ENCODE measurements around the gene CITED4. TPM values are rescaled to one million over a fixed set of nuclear protein-coding genes. Genes with fewer than 3 reads are reported as not detected.

The CITED4 gene
- total RNA-seq, 1 experiment from 2014 or later, result 1.3 TPM

- H3K4me3 ChIP-seq (ENCODE audit: low read depth, low read length, poor library complexity, severe bottlenecking), result no peak overlapping the region
- H3K9me3 ChIP-seq (ENCODE audit: low read depth, low read length, poor library complexity, severe bottlenecking), result peaks cover 15% of the 10 kb centered on the region
- no peak overlapping the region for H3K27ac ChIP-seq (ENCODE audit: low read depth, low read length, poor library complexity, severe bottlenecking)
- H3K4me1 ChIP-seq (ENCODE audit: insufficient read depth, low read length, poor library complexity, severe bottlenecking), result no peaks in the 10 kb centered on the region
- ChIA-PET POLR2A (ENCODE audit: low non-redundant PET) (no interaction called here), CTCF (no interaction called here)
- TF ChIP-seq CTCF (conservative IDR thresholded peaks at IDR 0.05; ENCODE audit: low read depth, low read length) (no peak), EZH2 (IDR thresholded peaks at IDR 0.05; ENCODE audit: borderline replicate concordance, low read depth, low read length, poor library complexity, severe bottlenecking) (no peak)
- H3K27me3 ChIP-seq (replicated peaks; ENCODE audit: insufficient read depth, low read depth, low read length, poor library complexity), result no peaks in the 10 kb centered on the region
- BruUV-seq (replicated peaks), result no TSS peak
- intact Hi-C loops (cut with micrococcal nuclease; ENCODE audit: unreplicated experiment), result no loop called here
- no peak for DNase-seq (ENCODE audit: low spot score)
- no peaks in the 10 kb centered on the region for H3K36me3 ChIP-seq (ENCODE audit: insufficient read depth, low read length, poor library complexity, severe bottlenecking)
These were observed 31.8 kb upstream of the CITED4 start for GRCh38 chr1:40893946-40894345.

GRCh38 chr1:40892354-40892753 lies 30.2 kb upstream of the CITED4 start:
- TF ChIP-seq EZH2 (IDR thresholded peaks at IDR 0.05; ENCODE audit: borderline replicate concordance, low read depth, low read length, poor library complexity, severe bottlenecking) (no peak), CTCF (conservative IDR thresholded peaks at IDR 0.05; ENCODE audit: low read depth, low read length) (no peak)
- POLR2A ChIA-PET (ENCODE audit: low non-redundant PET), result no interaction called here
- no peak for DNase-seq (ENCODE audit: low spot score)
- intact Hi-C loops (cut with micrococcal nuclease; ENCODE audit: unreplicated experiment), result no loop called here
- Histone ChIP-seq H3K4me1 (ENCODE audit: insufficient read depth, low read length, poor library complexity, severe bottlenecking) (no peaks in the 10 kb centered on the region), H3K27ac (ENCODE audit: low read depth, low read length, poor library complexity, severe bottlenecking) (no peak overlapping the region), H3K27me3 (replicated peaks; ENCODE audit: insufficient read depth, low read depth, low read length, poor library complexity) (no peaks in the 10 kb centered on the region), H3K4me3 (ENCODE audit: low read depth, low read length, poor library complexity, severe bottlenecking) (no peak overlapping the region), H3K9me3 (ENCODE audit: low read depth, low read length, poor library complexity, severe bottlenecking) (peaks cover 15% of the 10 kb centered on the region), H3K36me3 (ENCODE audit: insufficient read depth, low read length, poor library complexity, severe bottlenecking) (no peaks in the 10 kb centered on the region)
- no TSS peak for BruUV-seq (replicated peaks)
- CTCF ChIA-PET, result no interaction called here

- BruUV-seq (replicated peaks), result no TSS peak
- POLR2A ChIA-PET (ENCODE audit: low non-redundant PET), result no interaction called here
- TF ChIP-seq EZH2 (IDR thresholded peaks at IDR 0.05; ENCODE audit: borderline replicate concordance, low read depth, low read length, poor library complexity, severe bottlenecking), result no peak
- no peak for TF ChIP-seq CTCF (conservative IDR thresholded peaks at IDR 0.05; ENCODE audit: low read depth, low read length)
- no peaks in the 10 kb centered on the region for H3K27me3 ChIP-seq (replicated peaks; ENCODE audit: insufficient read depth, low read depth, low read length, poor library complexity)
- peaks cover 15% of the 10 kb centered on the region for H3K9me3 ChIP-seq (ENCODE audit: low read depth, low read length, poor library complexity, severe bottlenecking)
- H3K4me1 ChIP-seq (ENCODE audit: insufficient read depth, low read length, poor library complexity, severe bottlenecking), result no peaks in the 10 kb centered on the region
- H3K27ac ChIP-seq (ENCODE audit: low read depth, low read length, poor library complexity, severe bottlenecking), result no peak overlapping the region
- CTCF ChIA-PET, result no interaction called here
- intact Hi-C loops (cut with micrococcal nuclease; ENCODE audit: unreplicated experiment), result no loop called here
- H3K36me3 ChIP-seq (ENCODE audit: insufficient read depth, low read length, poor library complexity, severe bottlenecking), result no peaks in the 10 kb centered on the region
- no peak overlapping the region for H3K4me3 ChIP-seq (ENCODE audit: low read depth, low read length, poor library complexity, severe bottlenecking)
- DNase-seq (ENCODE audit: low spot score), result no peak
These were observed 28.6 kb upstream of the CITED4 start for GRCh38 chr1:40890771-40891170.

All from A673 (cell line).